ENCODE results near the gene DNMT3A. TPM values are rescaled to one million over a fixed set of nuclear protein-coding genes. Genes with fewer than 3 reads are reported as not detected.

The DNMT3A gene
- total and polyA plus RNA-seq, 2 of the 8 experiments (the other 6 are each of a cell fraction or from before 2014, with no cell fraction given): 33.6 to 178 TPM

DNA sequence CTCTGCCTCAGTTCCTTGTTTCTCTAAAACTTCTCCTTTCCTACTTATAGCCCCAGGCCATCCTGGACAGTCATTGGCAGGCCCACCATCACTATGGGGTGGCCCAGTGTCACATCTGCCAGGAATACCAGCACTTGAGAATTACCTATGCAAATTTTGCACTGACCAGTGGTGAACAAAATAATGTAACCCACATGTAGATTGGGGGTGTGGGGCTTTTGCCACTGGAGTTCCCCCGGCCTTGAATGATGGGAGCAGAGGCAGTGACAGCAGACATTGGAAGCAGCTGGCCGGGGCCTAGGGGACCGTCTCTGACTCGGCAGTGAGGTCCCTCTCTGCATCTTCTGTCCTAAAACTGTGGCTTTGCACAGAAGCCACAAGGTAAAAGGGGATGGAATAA is 24.9 kb upstream of the DNMT3A start:
- Histone ChIP-seq H4K5ac (ENCODE audit: insufficient read length, low read depth, low read length) (no peak overlapping the region), H3K27me3 (replicated peaks in 1 of 4; ENCODE audit: control insufficient read depth in 3 of 4, extremely low read depth in 1 of 4, insufficient read depth in 3 of 4, low read length in 3 of 4) (peaks cover 0 to 27% (median 15%) of the 10 kb centered on the region in 4 experiments; a peak in 6 of 7 replicates), H2AFZ (ENCODE audit: low read length) (no peak overlapping the region), H4K8ac (ENCODE audit: extremely low read depth, insufficient read depth, low read length) (no peak overlapping the region), H3K9ac (replicated peaks in 1 of 4; ENCODE audit: extremely low read depth in 1 of 4, low read depth in 3 of 4, low read length in 3 of 4) (no peak overlapping the region), H3K4ac (replicated peaks; ENCODE audit: insufficient read length, low read depth, low read length) (no peak overlapping the region), H3K23ac (ENCODE audit: insufficient read length) (no peak overlapping the region), H3K36me3 (ENCODE audit: control insufficient read depth in 2 of 4, insufficient read depth in 4 of 4, low read length in 3 of 4) (no peaks in the 10 kb centered on the region), H2BK5ac (ENCODE audit: low read depth, low read length) (no peak overlapping the region), H3K9me3 (ENCODE audit: insufficient read depth in 2 of 2, low read depth in 1 of 2, low read length in 1 of 2) (no peaks in the 10 kb centered on the region), H3K27ac (ENCODE audit: low read depth, low read length) (no peak overlapping the region), H3K18ac (ENCODE audit: extremely low read depth, low read length) (no peak overlapping the region), H3K79me2 (ENCODE audit: control insufficient read depth in 1 of 2, insufficient read depth in 2 of 2, low read length in 2 of 2) (no peaks in the 10 kb centered on the region), H3K56ac (replicated peaks; ENCODE audit: insufficient read length, low read depth, low read length) (no peak overlapping the region), H3K14ac (ENCODE audit: insufficient read length) (no peak overlapping the region), H4K91ac (replicated peaks; ENCODE audit: insufficient read length, low read length) (no peak overlapping the region), H3K4me2 (ENCODE audit: insufficient read depth in 1 of 2, low read depth in 2 of 2, low read length in 2 of 2) (no peak overlapping the region), H2BK120ac (replicated peaks; ENCODE audit: low read depth, low read length) (no peak overlapping the region), H2BK12ac (ENCODE audit: low read depth, low read length) (no peak overlapping the region), H2BK15ac (ENCODE audit: low read length) (no peak overlapping the region), H3K4me3 (ENCODE audit: extremely low read depth in 1 of 4, insufficient read depth in 2 of 4, low read depth in 3 of 4, low read length in 4 of 4) (no peak overlapping the region), H2AK5ac (ENCODE audit: low read depth, low read length) (no peak overlapping the region), H3K23me2 (ENCODE audit: low read depth, low read length) (no peaks in the 10 kb centered on the region), H3K79me1 (ENCODE audit: low read depth, low read length) (no peaks in the 10 kb centered on the region), H2BK20ac (ENCODE audit: low read length) (no peak overlapping the region), H3K4me1 (replicated peaks in 1 of 4; ENCODE audit: control insufficient read depth in 3 of 4, insufficient read depth in 4 of 4, low read length in 3 of 4) (peaks cover 0 to 2% (median 0%) of the 10 kb centered on the region in 4 experiments; a peak in 2 of 7 replicates), H4K20me1 (replicated peaks in 1 of 2; ENCODE audit: control insufficient read depth in 1 of 2, insufficient read depth in 2 of 2, low read length in 2 of 2) (no peaks in the 10 kb centered on the region)
- TF ChIP-seq, protein P1, sequence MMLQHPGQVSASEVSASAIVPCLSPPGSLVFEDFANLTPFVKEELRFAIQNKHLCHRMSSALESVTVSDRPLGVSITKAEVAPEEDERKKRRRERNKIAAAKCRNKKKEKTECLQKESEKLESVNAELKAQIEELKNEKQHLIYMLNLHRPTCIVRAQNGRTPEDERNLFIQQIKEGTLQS (IDR thresholded peaks at IDR 0.05; ENCODE audit: insufficient read depth, low read depth, low read length): no peak
- TF ChIP-seq TEAD4 (IDR thresholded peaks at IDR 0.05; ENCODE audit: low read depth, low read length) (no peak), CBX5 (IDR thresholded peaks at IDR 0.05; ENCODE audit: low read depth, low read length) (no peak), CBX8 (IDR thresholded peaks at IDR 0.05; ENCODE audit: borderline replicate concordance, low read depth, low read length) (no peak), NANOG (IDR thresholded peaks at IDR 0.05; ENCODE audit: insufficient read depth, low read depth, low read length, poor library complexity, severe bottlenecking) (no peak), RFX5 (IDR thresholded peaks at IDR 0.05; ENCODE audit: borderline replicate concordance, low read depth, low read length) (no peak), JUN (IDR thresholded peaks at IDR 0.05; ENCODE audit: low read depth, low read length) (no peak), TCF12 (IDR thresholded peaks at IDR 0.05; ENCODE audit: low read depth, low read length) (no peak), SP4 (IDR thresholded peaks at IDR 0.05; ENCODE audit: low read length) (no peak), MAFK (IDR thresholded peaks at IDR 0.05; ENCODE audit: low read depth, low read length) (no peak), PHF8 (conservative IDR thresholded peaks at IDR 0.05; ENCODE audit: low read depth, low read length) (no peak), RAD21 (IDR thresholded peaks at IDR 0.05 in 1 of 2, conservative IDR thresholded peaks at IDR 0.05 in 1 of 2; ENCODE audit: low read depth in 2 of 2, low read length in 2 of 2) (no peak)
- ChIA-PET POLR2A (ENCODE audit: partially characterized antibody) (interaction anchor here (1.3 to 2.5 kb wide), 2 partner anchors 10 to 18 kb away, joined by 5 to 11 read pairs; no protein-coding TSS in a partner anchor), CTCF (ENCODE audit: partially characterized antibody) (interaction anchor here (0.8 to 8.1 kb wide), 6 partner anchors 8 to 57 kb away, joined by 3 to 108 read pairs (median 4); no protein-coding TSS in a partner anchor)
- no peak for DNase-seq (ENCODE audit: low read depth in 1 of 2, low spot score in 2 of 2)
- FAIRE-seq: no peak
- WGBS, 2 experiments (ENCODE audit: extremely low coverage in 1 of 2, insufficient coverage in 1 of 2, insufficient read length in 1 of 2, insufficient replicate concordance in 2 of 2, low coverage in 1 of 2, low lambda C conversion rate in 2 of 2, missing lambda C conversion rate in 1 of 2): 93% methylated on average over 4 of the region's 4 CpGs; no CpG with 5 or more reads in 1 of the 2 experiments
